Measurements from ENCODE around the gene KRTAP5-3.
A peak's percentile ranks its signal among the peaks of the same experiment; 100 is the strongest.
"Not testable (repeated sequence)": the region's sequence is repeated elsewhere in the genome, so short reads cannot be mapped to it uniquely, and the experiment has no call there.

KRTAP5-3 gene

GRCh38 chr11:1608363-1608762 is at the start of gene KRTAP5-3:
Gene KRTAP5-3 (minus strand): TSS chr11:1608463. CDS start chr11:1608385, 78 bp downstream.
- DNase-seq (ENCODE audit: low spot score): no peak

- DNase-seq (ENCODE audit: low spot score): no peak
These were observed 48.4 kb upstream of the KRTAP5-3 start for GRCh38 chr11:1656670-1657069.

- DNase-seq (ENCODE audit: low spot score): no peak
These were observed 47.8 kb upstream of the KRTAP5-3 start for GRCh38 chr11:1656061-1656441.

- DNase-seq (ENCODE audit: low spot score): peak; percentile 7
These were observed 47.2 kb upstream of the KRTAP5-3 start for GRCh38 chr11:1655168-1656060.

GRCh38 chr11:1654388-1655167 is 46.3 kb upstream of the KRTAP5-3 start:
- peak; percentile 9 for DNase-seq (ENCODE audit: low spot score)

GRCh38 chr11:1653541-1654387 is 45.5 kb upstream of the KRTAP5-3 start:
- DNase-seq (ENCODE audit: low spot score): peak; percentile 8

- DNase-seq (ENCODE audit: low spot score): peak; percentile 96
These were observed 44.7 kb upstream of the KRTAP5-3 start for GRCh38 chr11:1652771-1653540.

- no peak for DNase-seq (ENCODE audit: low spot score)
These were observed 44.1 kb upstream of the KRTAP5-3 start for GRCh38 chr11:1652442-1652770.

- no peak for DNase-seq (ENCODE audit: low spot score)
These were observed 43.8 kb upstream of the KRTAP5-3 start for GRCh38 chr11:1652026-1652425.

GRCh38 chr11:1651411-1651980 is 43.2 kb upstream of the KRTAP5-3 start:
- DNase-seq (ENCODE audit: low spot score): no peak

- DNase-seq (ENCODE audit: low spot score): no peak
These were observed 42.6 kb upstream of the KRTAP5-3 start for GRCh38 chr11:1650918-1651262.

- DNase-seq (ENCODE audit: low spot score): no peak
These were observed 42.0 kb upstream of the KRTAP5-3 start for GRCh38 chr11:1650034-1650917.

- no peak for DNase-seq (ENCODE audit: low spot score)
These were observed 40.6 kb upstream of the KRTAP5-3 start for GRCh38 chr11:1648653-1649420.

- no peak for DNase-seq (ENCODE audit: low spot score)
These were observed 39.8 kb upstream of the KRTAP5-3 start for GRCh38 chr11:1647901-1648652.

- DNase-seq (ENCODE audit: low spot score): not testable (repeated sequence)
These were observed 38.3 kb upstream of the KRTAP5-3 start for GRCh38 chr11:1646540-1646939.

GRCh38 chr11:1645357-1645821 is 37.1 kb upstream of the KRTAP5-3 start:
- DNase-seq (ENCODE audit: low spot score): no peak

GRCh38 chr11:1644601-1645356 is 36.5 kb upstream of the KRTAP5-3 start:
- no peak for DNase-seq (ENCODE audit: low spot score)
